B cell (primary cell): Measurements from ENCODE around the gene RPF1. TPM values are rescaled to one million over a fixed set of nuclear protein-coding genes. Genes with fewer than 3 reads are reported as not detected.

Experiments used
- ATAC-seq: fragments of 200-7000 bp; cut with Tn5 transposase; one replicate; pipeline ENCODE4 v1.10.0; 2021; ENCODE audit warnings: low read depth, mild to moderate bottlenecking, moderate number of reproducible peaks, moderate library complexity
- CTCF ChIA-PET: fragments of 350-600 bp; sonication (Branson Sonifier 250); formaldehyde crosslinking; loops from one replicate; lab custom pipeline; 2021; ENCODE audit warnings: antibody characterized with exemption, inconsistent platforms; lab: Charles Lee
- POLR2A ChIA-PET: fragments of 350-600 bp; sonication (Branson Sonifier 250); formaldehyde crosslinking; loops from one replicate; lab custom pipeline; 2021; ENCODE audit warnings: antibody characterized with exemption; lab: Charles Lee
- DNase-seq: peaks from one replicate; pipeline ENCODE4 v3.0.0; 2013
- H2AFZ ChIP-seq: 2 replicates; pipeline ENCODE4 v1.6.1; 2012; ENCODE audit warnings: mild to moderate bottlenecking, low read depth, low read length; ENCODE audit not compliant: insufficient read depth, poor library complexity, severe bottlenecking
- H3K27ac ChIP-seq, 2 donors: 1 replicate in 1 of 2; 2 replicates in 1 of 2; pipeline ENCODE4 v1.5.1; 2012 to 2013; ENCODE audit warnings: low read length in 2 of 2, mild to moderate bottlenecking in 2 of 2, moderate library complexity in 1 of 2
- H3K27me3 ChIP-seq, 4 experiments: fragments of 200-600 bp in 1 of 4; sonication (generic) in 1 of 4; replicated peaks in 1 of 4; 1 replicate in 2 of 4; 2 replicates in 2 of 4; pipeline versions ENCODE4 v1.6.1 to v1.7.0; 2013 to 2016; ENCODE audit warnings: low read length in 3 of 4, mild to moderate bottlenecking in 2 of 4, mixed read lengths in 1 of 4, moderate library complexity in 1 of 4; ENCODE audit not compliant: insufficient read depth in 4 of 4, control insufficient read depth in 3 of 4; ENCODE audit errors: control extremely low read depth in 1 of 4
- H3K36me3 ChIP-seq, 2 experiments: replicated peaks in 1 of 2; 1 replicate in 1 of 2; 2 replicates in 1 of 2; pipeline versions ENCODE4 v1.6.1 to v1.7.1; 2013; ENCODE audit warnings: low read length in 1 of 2; ENCODE audit not compliant: insufficient read depth in 2 of 2, control insufficient read depth in 1 of 2; ENCODE audit errors: control extremely low read depth in 1 of 2, extremely low read depth in 1 of 2
- H3K4me1 ChIP-seq, 2 donors: fragments of 200-600 bp in 1 of 2; sonication (generic) in 1 of 2; 1 replicate in 1 of 2; 2 replicates in 1 of 2; pipeline versions ENCODE4 v1.5.1 to v1.6.1; 2013 to 2017; ENCODE audit warnings: low read length in 2 of 2; ENCODE audit not compliant: control insufficient read depth in 2 of 2, insufficient read depth in 2 of 2
- H3K4me2 ChIP-seq: replicated peaks from 2 replicates; pipeline ENCODE3; 2012; ENCODE audit warnings: mild to moderate bottlenecking, low read depth, low read length; ENCODE audit not compliant: poor library complexity, severe bottlenecking
- H3K4me3 ChIP-seq, 5 experiments: fragments of 200-600 bp in 1 of 5; sonication (generic) in 1 of 5; 1 replicate in 3 of 5; 2 replicates in 2 of 5; pipeline versions ENCODE4 v1.5.1 to v1.7.0; 2011 to 2016; ENCODE audit warnings: low read length in 4 of 5, mild to moderate bottlenecking in 4 of 5, low read depth in 2 of 5, control low read depth in 1 of 5, moderate library complexity in 1 of 5; ENCODE audit not compliant: insufficient read depth in 1 of 5; ENCODE audit errors: control extremely low read depth in 1 of 5, extremely low read depth in 1 of 5
- H3K79me2 ChIP-seq: fragments of 200-600 bp; sonication (generic); one replicate; pipeline ENCODE4 v1.6.0; 2016; ENCODE audit warnings: low read length; ENCODE audit not compliant: control insufficient read depth, insufficient read depth
- H3K9ac ChIP-seq: fragments of 200-600 bp; sonication (generic); 2 replicates; pipeline ENCODE4 v1.6.1; 2017; ENCODE audit warnings: mild to moderate bottlenecking, low read length, moderate library complexity
- H3K9me3 ChIP-seq, 3 donors: one replicate each; pipeline versions ENCODE4 v1.6.1 to v1.7.1; 2013; ENCODE audit warnings: low read length in 2 of 3; ENCODE audit not compliant: control insufficient read depth in 2 of 3, insufficient read depth in 1 of 3; ENCODE audit errors: control extremely low read depth in 1 of 3
- H4K20me1 ChIP-seq: 2 replicates; pipeline ENCODE4 v1.6.0; 2012; ENCODE audit warnings: mild to moderate bottlenecking, low read length; ENCODE audit not compliant: insufficient read depth, control insufficient read depth, poor library complexity, severe bottlenecking
- H3K27ac Mint-ChIP-seq: one replicate; pipeline ENCODE4 v1.8.0; 2021; ENCODE audit warnings: mixed read lengths
- H3K27me3 Mint-ChIP-seq: one replicate; pipeline ENCODE4 v1.8.0; 2021; ENCODE audit warnings: mixed read lengths
- H3K4me1 Mint-ChIP-seq: one replicate; pipeline ENCODE4 v1.8.0; 2021; ENCODE audit warnings: mixed read lengths
- H3K4me3 Mint-ChIP-seq: one replicate; pipeline ENCODE4 v1.8.0; 2021; ENCODE audit warnings: mixed read lengths
- H3K9me3 Mint-ChIP-seq: one replicate; pipeline ENCODE4 v1.8.0; 2022; ENCODE audit warnings: mixed read lengths; ENCODE audit not compliant: insufficient read depth
- CTCF ChIP-seq: fragments of 200-600 bp; IDR thresholded peaks from one replicate; pipeline ENCODE4 v1.8.0; 2022; ENCODE audit warnings: antibody characterized with exemption, mild to moderate bottlenecking
- EZH2 ChIP-seq: IDR thresholded peaks from 2 replicates; pipeline ENCODE4 v1.6.1; 2012; ENCODE audit warnings: borderline replicate concordance, low read depth, mild to moderate bottlenecking, moderate library complexity, low read length; ENCODE audit not compliant: insufficient read depth, poor library complexity, severe bottlenecking
- WGBS: methylation state at CpG from one replicate; pipeline ENCODE4 v1.1.5; 2013; ENCODE audit warnings: missing lambda C conversion rate; ENCODE audit not compliant: insufficient coverage; 5-methylcytosine and 5-hydroxymethylcytosine counted together
- intact Hi-C: fragments of 100-400 bp; cut with micrococcal nuclease; formaldehyde crosslinking; loops from one replicate; pipeline ENCODE4 v1.10.0; 2022
- polyA plus RNA-seq: library from polyadenylated mRNA; depleted of rRNA; stranded (reverse); fragments of >200 nt; gene quantifications from 2 replicates; pipeline ENCODE4 v1.2.3, GENCODE V29; 2012
- total RNA-seq, 2 donors: library from RNA; stranded (reverse); fragments of 120-200 nt in 1 of 2; gene quantifications; 1 replicate in 1 of 2; 2 replicates in 1 of 2; pipeline versions ENCODE4 v1.2.3 to v1.2.4, GENCODE V29; 2013 to 2022

Gene RPF1
- total and polyA plus RNA-seq, 2 donors (not counting 1 experiment from before 2014, with no cell fraction given): 15.5 to 38.8 TPM

DNA sequence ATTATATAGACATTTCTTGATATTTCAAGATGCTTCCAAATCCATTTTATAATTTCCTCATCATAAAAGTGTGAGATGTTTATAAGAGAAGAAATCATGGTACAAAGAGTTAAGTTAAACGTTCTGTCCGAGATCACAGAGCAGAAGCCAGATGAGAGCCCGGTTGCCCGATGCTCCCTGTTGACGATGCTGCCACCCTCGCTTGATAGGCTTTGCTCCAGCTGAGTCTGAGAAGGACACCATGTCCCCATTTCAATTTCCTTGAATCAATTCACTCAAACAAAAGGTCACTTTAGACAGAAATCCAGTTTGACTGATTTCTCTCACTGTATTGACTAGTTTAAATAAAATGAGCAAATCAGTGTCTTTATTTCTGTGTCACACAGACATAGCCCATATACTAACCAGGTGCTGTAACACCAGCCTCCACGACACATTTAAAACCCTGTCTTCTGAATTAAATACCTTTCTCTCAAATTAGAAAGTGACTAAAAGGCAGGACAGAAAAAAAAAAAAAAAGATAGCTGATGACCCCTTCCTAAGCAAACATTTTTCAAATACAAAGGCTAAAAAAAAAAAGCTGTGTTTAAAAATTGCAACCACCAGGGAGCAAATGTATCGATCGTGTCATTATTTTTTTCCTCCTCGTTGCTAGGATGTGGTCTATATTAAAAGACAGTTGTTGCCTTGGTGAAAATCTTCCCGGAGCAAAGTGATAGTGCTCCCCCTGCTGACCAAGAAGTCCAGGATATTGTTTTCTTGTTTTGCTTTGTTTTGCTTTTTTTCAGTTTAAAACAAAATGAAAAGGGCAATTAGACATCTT lies 45.6 kb upstream of the RPF1 start:
- Histone ChIP-seq H3K27me3 (no peaks in the 10 kb centered on the region), H3K4me3 (peak overlapping the region in 4 of 5 experiments; percentile 19 to 43 (median 32)), H3K9ac (peak overlapping the region; percentile 53), H3K4me1 (peaks cover 40 to 43% of the 10 kb centered on the region in 2 donors), H4K20me1 (no peaks in the 10 kb centered on the region), H3K79me2 (no peaks in the 10 kb centered on the region), H2AFZ (peak overlapping the region; percentile 75), H3K4me2 (peak overlapping the region; percentile 70), H3K36me3 (no peaks in the 10 kb centered on the region), H3K9me3 (no peaks in the 10 kb centered on the region), H3K27ac (peak overlapping the region in 1 of 2 donors; percentile 55)
- TF ChIP-seq EZH2 (no peak), CTCF (peak; percentile 70)
- H3K4me1 Mint-ChIP-seq: peaks cover 9% of the 10 kb centered on the region
- peak overlapping the region; percentile 79 for H3K4me3 Mint-ChIP-seq
- DNase-seq: peak; percentile 78
- H3K9me3 Mint-ChIP-seq: peaks cover 4% of the 10 kb centered on the region
- peak; percentile 34 for ATAC-seq
- H3K27me3 Mint-ChIP-seq: no peaks in the 10 kb centered on the region
- intact Hi-C loops: loop anchor here (1.0 to 10.0 kb wide), 5 partner anchors 187 to 529 kb away; no protein-coding TSS in a partner anchor
- 15% methylated on average over 8 of the region's 11 CpGs for WGBS
- peak overlapping the region; percentile 20 for H3K27ac Mint-ChIP-seq
- POLR2A ChIA-PET: interaction anchor here (0.6 to 1.3 kb wide), 3 partner anchors 9 to 290 kb away, joined by 3 read pairs; partner anchors contain the start of gene PRKACB
- CTCF ChIA-PET: interaction anchor here (0.6 to 11.8 kb wide), 27 partner anchors 9 to 514 kb away, joined by 3 to 285 read pairs (median 3); partner anchors contain the start of genes CTBS and PRKACB
